NCI-H82 treated with DMSO at 0.1 percent for 48 hours (cell line): Measurements from ENCODE around the gene MME.
"Not testable (repeated sequence)": the region's sequence is repeated elsewhere in the genome, so short reads cannot be mapped to it uniquely, and the experiment has no call there.

Experiments
- DNase-seq: peaks from one replicate; lab custom pipeline; 2025; ENCODE audit not compliant: unreplicated experiment; lab: John Stamatoyannopoulos, UW

Gene MME

DNA sequence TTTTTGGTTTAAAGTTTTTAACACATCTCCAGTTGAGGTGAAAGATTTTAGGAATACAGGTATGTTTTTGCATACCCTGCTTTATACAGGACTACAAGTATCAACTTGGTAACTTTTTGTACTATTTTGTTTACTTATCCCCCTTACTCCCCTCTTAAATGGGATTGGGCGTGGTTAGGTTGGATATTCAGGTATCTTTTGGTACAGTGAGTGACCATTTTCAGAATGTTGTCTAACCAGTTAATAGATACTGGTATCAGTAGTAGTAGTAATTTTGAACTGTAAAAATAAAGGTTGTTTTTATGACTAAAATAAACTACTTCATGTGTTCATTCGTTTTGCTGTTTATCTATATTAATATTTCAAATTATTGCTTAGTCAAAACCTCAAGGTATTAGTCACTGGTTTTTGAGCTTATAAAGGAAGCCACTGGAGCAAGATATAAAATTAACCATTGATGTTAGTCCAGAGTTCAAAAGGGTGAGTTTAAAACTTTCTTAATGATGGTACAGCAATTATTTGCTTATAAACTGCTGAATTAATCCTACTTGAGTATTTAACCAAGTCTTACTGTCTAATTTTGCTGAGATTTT, 3.3 kb downstream of the MME start:
- no peak for DNase-seq

DNA sequence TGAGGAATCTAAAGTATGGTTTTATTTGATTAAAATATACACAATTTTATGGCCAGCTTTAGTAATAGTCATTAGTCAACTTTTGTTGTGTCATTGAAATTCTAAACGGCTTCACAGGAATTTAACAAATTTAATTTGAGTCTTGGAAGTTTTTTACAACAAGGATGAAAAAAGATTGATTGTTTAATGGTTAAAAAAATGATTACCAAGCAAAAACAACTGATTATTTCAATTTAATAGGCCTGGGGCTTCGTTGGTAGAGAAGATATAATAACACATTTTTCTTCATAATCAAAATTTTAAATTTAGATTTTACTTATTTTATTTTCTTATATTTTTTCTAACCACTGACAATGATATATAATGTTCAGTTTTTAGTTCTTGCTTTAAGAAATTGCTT, 4.4 kb downstream of the MME start:
- DNase-seq, result no peak

GRCh38 chr3:155086051-155086450, 5.9 kb downstream of the MME start:
- DNase-seq, result no peak

DNA sequence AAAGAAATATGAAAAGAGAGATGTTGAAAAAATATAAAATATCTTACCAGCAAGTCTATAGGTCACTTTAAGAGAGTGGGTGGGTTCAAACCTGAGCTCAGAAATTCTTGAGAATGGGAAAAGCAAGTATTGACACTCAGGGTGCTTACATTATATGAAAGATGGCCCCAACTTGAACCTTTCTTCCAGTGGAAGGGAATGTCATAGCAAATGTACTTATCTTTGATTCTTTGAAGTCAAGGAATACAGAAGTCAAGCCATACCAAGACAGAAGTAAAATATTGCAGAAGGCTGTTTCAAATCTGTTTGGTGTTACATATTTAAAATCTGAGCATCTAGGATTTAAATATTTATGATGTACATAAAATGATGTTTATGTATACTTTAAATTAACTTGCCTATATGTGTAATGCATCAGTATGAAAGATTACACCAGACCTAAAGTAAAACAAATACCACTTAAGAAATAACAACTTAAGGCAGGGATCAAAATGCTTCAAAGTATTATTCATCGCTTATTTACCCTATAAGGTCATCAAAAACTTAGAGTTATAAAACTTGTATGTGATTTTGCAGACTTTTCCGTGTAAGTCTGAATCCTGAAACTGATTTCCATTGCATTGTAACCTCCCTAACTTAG, 8.7 kb downstream of the MME start:
- DNase-seq, result no peak

- DNase-seq, result no peak
Measured at GRCh38 chr3:155089495-155089894, 9.4 kb downstream of the MME start.

DNA sequence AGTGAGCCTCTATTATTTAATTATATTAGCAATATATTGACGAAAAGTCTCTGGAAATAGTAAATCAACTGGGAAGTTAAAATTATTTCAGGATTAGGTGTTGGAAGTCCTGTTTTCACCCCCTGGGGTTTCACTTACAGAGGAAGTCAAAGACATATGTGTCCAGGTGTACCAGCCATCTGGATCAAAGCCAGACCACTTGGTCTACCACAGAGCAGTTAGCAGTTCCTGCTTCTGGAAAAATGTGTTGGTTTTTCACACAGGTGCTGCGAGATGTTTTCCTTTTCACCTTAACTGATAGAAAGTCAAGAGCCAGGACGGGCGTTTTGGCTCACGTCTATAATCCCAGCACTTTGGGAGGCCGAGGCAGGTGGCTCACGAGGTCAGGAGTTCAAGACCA, 13.1 kb downstream of the MME start:
- no peak for DNase-seq

GRCh38 chr3:155096303-155097008, 16.3 kb downstream of the MME start:
- no peak for DNase-seq

- DNase-seq, result no peak
Measured at GRCh38 chr3:155097009-155097349, 16.9 kb downstream of the MME start.

DNA sequence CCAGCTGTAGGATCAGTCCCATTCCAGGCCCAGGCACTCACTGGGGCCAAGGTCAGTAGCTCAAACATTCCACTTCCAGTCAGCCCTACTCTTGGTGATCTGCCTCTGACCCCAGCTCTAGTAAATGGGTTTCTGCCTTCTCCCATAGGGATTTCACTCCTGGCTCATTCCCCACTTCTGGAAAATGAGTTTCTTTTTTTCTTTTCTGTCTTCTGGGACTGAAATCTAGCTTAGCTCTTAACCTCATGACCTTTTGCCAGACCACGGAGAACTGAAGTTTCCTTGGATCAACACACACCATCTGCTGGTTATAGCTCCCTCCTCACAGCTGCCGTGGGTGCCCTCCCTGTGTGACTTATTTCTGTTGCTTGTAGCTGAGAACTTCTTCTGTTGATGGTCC, 21.3 kb downstream of the MME start:
- DNase-seq, result no peak

- DNase-seq, result no peak
Measured at GRCh38 chr3:155102329-155102728, 22.2 kb downstream of the MME start.

DNA sequence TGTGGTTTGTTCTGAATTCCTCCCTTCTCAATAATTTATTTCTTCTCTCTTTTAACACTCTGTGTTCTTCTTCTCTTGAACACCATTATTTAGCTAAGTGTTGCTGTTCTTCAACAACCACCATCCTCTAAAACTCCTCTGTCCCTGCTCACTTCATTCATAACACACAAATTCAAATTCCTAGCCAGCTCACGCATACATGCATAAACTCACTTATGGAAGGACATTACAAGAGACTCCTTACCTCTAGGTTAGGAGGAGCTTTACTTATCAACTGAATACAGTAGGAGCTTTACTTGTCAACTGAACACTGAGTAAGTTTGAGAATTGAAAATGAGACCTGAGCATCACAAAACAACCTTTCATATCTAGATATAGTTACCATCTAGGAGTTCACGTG, 23.6 kb downstream of the MME start:
- no peak for DNase-seq

- no peak for DNase-seq
Measured at GRCh38 chr3:155106119-155106518, 26.0 kb downstream of the MME start.

GRCh38 chr3:155110022-155110421, 29.9 kb downstream of the MME start:
- no peak for DNase-seq

DNA sequence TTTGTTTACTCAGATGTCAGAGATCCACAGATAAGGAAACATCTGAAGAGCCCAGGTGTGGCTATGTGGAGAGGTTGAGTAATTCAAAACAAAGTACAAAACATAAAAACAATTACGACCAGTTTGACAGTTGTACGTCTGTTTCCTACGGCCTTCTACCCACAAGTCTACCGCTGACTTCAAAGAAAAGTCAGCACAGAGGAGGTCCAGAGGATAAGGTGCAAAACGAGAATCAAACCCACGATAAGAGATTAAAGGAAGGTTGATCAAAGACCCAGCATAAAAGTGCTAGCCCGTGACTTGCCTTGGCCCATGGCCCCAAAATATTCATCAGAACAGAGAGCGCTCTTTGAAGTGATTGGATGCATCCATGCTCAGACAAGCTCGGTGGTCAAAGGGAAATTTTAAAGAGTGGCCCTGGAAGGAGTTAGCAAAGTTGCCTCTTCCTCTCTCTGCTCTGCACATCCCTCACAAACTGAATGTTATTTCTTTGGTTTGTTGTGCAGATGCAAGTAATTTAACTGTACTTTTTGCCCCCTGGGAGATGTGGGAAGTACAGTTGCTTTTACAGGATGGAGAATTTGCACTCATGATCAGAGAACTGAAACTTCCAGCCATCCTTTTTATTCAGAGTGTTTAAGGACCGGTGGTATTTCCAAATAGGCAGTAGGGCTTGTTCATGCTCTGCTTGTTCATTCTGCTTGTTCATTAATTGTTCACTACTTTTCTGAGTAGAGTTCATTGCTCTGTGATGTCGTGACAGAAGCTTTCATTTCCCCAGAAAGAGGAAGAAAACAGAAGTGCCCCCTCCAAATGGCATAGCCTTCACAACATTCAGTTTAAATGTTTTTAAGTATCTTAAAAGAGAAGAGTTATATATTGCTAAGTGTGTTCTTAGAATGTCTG, 31.1 kb downstream of the MME start:
- no peak for DNase-seq

DNA sequence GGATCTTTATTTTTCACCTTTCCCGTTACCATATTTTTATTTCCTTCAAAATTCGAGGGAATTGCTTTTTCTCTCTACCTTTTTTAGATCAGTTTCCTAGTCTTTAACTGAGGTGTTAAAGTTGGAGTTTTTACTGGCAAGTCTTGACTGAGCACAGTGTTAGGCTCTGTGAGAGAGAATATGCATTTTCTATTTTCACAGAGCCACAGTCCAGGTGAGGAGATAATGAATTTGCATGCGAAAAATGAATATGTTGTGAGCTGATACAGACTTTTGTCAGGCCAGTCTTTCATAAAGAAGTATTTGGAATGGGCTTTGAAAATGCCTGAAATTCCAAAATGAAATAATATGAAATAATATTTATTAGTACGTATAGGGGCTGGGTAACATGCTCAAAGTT, 31.9 kb downstream of the MME start:
- DNase-seq, result no peak

DNA sequence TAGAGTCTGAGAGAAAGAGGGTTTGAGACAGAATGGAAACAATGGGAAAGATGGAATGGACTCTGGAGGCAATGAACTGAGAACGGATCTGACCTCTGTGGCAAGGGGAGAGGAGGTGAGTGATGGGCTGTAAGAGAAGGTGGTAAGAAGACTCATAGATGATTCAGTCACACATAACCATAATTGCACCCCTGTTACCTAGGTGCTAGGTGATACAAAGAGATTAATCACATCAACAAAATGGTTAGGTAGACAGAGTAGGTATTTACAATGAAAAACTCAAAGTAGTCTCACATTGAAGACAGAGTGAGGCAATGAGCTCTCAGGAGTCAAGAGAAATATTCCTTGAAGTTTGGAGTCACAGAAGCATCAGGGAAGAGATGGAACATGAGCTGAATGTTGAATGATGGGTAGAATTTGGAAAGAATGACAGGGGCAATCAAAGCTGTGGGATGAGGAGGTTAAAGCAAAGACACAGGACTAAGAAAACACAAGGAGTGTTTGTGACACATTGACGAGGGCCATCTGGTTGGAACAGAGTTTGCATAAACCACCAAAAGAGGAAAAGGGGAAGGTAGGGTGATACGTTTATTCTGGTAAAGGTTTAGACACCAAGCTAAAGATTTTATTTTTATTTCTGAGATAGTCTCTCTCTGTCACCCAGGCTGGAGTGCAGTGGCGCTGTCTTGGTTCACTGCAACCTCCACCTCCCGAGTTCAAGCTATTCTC, 32.7 kb downstream of the MME start:
- no peak for DNase-seq

- DNase-seq, result not testable (repeated sequence)
Measured at GRCh38 chr3:155124745-155125144, 44.6 kb downstream of the MME start.

- DNase-seq, result no peak
Measured at GRCh38 chr3:155129396-155129795, 49.3 kb downstream of the MME start.

DNA sequence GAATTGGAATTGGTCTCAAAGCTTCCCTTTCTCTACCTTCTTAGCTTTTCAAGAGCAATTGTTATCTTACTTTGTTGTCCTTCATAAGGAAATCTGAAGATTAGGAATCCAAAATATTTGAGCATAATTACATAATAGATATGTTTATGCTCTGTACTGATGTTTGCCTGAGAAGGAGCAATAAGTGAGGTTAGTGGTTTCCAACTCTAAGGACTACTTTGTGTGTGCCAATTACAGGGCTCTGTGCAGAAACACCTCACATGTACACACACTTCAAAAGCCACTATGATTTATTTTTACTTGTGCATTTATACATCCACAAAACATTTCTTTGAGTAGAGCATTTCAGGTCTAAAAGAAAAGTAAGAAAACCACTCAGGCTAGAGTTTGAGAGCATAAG, 49.9 kb downstream of the MME start:
- no peak for DNase-seq

- no peak for DNase-seq
Measured at GRCh38 chr3:155131104-155131503, 51.0 kb downstream of the MME start.

- not testable (repeated sequence) for DNase-seq
Measured at GRCh38 chr3:155134311-155134710, 54.2 kb downstream of the MME start.
